Measurements from ENCODE around the gene SPATA31D3.
"Not testable (repeated sequence)": the region's sequence is repeated elsewhere in the genome, so short reads cannot be mapped to it uniquely, and the experiment has no call there.

Gene SPATA31D3

DNA sequence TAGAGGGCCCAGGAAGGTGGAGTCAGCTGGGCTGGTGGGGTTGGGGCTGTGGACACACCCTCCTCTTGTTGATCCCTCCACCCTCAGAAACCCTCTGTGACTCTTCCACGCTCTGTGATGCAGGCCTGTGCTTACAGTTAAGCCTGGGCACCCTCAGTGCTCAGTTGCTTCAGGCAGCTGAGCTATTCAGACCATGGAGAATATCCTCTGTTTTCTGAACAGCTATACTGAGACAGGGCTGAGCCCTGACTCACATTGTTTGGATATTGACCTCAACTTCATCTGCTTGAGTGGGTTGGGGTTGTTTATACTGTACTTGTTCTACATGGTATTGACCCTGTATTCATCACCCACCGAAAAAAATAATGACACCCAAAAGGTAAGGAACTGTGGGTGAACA lies at the start of gene SPATA31D3:
TSS of gene SPATA31D3 (plus strand) at position 108 of the 400 bp plus-strand sequence. CDS start at position 194, 86 bp downstream.
- DNase-seq, result not testable (repeated sequence)

DNA sequence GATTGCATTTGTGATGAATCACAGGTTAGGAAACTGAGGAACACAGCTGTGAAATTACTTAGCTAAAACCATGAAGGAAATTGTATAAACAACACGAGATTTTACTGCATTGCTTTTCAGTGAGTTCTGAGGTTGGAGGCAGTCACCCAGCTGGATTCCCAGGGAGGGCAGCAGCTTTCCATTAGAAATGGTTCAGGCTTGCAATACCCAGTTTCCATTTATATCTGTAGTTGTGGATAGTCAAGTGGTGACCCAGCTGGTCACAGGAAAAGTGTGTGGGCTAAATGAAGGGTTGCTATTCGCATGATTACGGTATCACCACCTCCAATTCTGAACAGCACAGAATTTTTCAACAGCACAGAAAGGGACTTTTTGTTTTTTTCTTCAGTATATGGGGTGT lies 49.4 kb upstream of the SPATA31D3 start:
- no peak for DNase-seq

DNA sequence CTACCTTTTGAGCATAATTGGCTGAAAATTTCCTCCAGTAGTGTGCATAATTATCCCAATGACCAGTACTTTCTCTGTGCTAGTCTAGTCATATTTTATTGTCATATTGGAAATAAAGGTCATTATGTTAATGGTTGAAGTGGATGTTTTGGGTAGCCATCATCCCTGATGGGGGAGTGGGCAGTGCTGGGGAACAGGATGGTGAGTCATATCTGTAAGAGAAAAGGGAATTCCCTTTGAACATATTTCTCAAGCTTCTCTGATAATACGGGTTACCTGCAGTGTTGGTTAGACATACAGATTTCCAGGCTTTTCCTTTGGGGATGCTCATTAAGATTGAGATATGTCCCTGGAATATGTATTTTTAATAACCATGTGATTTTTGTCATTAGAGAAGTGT lies 48.4 kb upstream of the SPATA31D3 start:
- DNase-seq, result no peak

DNA sequence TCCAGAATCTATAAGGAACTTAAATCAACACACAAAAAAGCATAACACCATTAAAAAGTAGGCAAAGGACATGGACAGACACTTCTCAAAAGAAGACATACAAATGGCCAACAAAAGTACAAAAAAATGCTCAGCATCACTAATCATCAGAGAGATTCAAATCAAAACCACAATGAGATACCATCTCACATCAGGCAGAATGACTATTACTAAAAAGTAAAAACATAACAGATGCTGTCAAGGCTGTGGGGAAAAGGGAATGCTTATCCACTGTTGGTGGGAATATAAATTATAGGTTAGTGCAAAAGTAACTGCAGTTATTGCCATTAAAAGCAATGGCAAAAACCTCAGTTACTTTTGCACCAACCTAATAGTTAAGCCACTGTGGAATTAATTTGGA lies 47.2 kb upstream of the SPATA31D3 start:
- no peak for DNase-seq

DNA sequence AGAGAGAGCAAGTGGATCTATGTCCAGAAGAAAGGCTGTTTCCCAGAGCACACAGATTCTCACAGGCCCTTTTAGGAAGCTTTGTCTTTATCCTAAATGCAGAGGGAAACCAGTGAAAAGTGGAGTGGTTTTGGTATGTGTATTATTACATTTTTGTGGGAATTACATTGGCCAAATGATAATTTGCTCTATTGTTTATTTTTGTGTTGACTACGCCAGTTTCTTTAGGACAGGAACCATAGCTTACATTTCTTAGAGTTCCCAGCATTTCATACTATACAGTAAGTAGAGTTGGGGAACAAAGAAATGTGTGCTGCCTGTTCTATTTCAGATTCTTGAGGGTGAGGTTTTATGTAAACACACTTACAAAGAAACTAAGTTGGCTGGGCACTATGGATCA lies 44.4 kb upstream of the SPATA31D3 start:
- no peak for DNase-seq

DNA sequence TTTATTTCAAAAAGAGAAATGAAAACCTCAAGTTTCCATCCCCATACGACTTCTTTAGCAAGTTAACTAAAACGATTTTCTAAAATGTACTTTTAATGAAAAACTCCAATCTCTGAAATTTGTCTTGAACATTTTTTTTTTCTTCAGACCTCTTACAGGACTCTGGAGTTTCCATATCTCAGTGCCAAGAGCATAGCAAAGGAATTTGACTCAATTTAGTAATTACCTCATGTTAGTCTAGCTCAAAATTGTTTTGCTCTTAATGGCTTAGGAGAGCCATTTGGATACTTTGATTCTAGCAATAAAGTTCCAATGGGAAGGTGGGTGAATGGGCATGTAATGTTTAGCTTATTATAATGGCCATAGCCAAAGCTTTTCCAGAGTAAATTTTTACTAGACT lies 41.1 kb upstream of the SPATA31D3 start:
- DNase-seq, result no peak

DNA sequence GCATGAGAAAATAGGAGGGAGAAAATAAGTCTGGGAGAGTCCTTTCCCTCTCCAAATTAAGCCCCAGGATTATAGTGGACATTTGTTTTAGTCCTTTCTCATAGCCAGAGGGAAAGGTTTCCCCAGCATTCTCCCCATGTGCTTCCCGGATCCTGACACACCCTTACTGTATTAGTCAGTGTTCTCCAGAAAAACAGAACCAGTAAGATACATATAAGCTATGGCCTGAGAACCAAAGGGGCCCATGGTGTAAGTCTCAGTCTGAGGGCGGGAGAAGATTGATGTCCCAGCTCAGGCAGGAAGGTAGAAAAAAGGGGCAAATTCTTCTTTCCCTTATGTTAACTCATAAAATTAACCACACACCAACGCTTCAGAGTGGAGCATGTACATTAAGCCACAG lies 40.7 kb upstream of the SPATA31D3 start:
- DNase-seq, result no peak

DNA sequence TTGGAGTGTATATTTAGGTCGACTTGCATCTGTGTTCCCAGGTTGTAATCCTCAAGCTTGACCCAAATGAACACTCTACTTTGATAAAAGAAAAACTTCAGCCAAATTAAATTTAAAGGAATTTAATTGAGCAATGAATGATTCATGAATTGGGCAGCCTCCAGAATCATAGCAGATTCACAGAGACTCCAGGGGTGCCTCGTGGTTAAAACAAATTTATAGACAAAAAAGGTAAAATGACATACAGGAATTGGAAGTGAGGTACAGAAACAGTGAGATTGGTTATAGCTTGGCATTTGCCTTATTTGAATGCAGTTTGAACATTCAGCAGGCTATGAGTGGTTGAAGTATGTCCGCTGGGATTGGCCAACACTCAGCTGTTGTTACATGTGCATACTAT lies 36.6 kb upstream of the SPATA31D3 start:
- DNase-seq, result no peak

DNA sequence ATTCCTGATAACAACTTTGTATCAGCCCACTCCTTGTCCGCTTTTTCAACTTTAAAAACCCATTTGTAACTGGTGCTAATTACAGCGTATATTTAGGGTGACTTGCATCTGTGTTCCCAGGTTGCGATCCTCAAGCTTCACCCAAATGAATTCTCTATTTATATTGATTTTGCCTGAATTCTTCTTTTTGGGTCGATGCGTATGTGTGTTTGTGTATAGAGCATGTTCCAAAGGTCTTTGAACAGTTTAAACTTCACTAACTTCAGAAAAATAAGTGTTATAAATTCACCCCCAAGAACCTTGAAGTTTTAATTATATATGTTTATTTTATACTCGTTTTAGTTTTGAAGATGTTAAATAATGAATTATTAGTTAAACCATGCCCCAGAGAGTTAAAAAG lies 31.2 kb upstream of the SPATA31D3 start:
- no peak for DNase-seq

DNA sequence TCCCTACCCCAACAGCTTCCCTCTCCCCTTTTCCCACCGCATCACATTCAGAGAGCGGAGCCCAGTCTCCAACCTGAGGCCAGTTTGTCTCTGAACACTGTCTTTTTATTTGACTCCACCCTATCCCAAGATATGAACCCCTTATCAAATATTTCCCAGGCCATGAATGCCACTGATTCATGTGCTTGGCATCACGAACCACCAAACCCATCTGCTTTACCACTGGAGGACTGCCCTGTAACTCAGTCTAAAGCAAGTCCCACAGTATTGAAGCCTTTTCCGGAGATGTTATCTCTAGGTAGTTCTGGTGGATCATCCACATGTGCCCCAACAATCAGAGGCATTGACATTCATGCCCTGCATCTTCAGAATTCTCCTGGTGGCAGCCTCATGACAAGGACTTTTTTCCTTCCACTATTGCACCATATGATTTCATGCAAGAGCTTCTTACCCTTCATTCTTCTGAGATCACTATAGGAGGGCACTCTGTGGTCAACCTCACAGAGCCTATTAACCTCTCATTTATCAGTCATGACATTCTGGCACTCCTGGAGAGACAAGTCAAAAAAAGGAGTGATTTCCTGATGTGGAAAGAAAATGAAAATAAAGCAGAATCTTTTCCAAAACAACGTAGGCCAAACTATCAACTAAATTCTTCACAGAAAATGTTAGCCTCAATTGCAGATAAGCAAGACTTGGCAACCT lies 27.3 kb upstream of the SPATA31D3 start:
- no peak for DNase-seq

DNA sequence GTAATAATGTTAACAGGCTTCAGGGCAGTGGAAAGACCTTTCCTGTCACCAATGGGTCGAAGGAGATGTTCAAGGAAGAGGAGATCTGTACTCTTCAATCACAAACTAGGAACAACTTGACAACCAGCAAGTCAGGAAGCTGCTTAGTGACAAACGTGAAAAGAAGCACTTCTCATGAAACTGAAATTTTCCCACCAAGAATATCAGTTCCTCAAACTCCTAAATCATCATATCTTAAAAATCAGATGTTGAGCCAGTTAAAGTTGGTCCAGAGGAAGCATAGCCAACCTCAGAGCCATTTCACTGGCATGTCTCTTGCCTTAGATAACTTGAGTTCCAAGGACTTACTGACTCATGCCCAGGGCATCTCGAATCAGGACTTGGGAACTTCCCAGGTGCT lies 24.8 kb upstream of the SPATA31D3 start:
- DNase-seq, result not testable (repeated sequence)

DNA sequence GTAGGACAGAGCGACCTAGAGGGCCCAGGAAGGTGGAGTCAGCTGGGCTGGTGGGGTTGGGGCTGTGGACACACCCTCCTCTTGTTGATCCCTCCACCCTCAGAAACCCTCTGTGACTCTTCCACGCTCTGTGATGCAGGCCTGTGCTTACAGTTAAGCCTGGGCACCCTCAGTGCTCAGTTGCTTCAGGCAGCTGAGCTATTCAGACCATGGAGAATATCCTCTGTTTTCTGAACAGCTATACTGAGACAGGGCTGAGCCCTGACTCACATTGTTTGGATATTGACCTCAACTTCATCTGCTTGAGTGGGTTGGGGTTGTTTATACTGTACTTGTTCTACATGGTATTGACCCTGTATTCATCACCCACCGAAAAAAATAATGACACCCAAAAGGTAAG lies 15.0 kb upstream of the SPATA31D3 start, which contains the start of gene SPATA31D4:
TSS of gene SPATA31D4 (plus strand) at position 124 of the 400 bp plus-strand sequence. CDS start at position 210, 86 bp downstream.
- DNase-seq, result not testable (repeated sequence)

DNA sequence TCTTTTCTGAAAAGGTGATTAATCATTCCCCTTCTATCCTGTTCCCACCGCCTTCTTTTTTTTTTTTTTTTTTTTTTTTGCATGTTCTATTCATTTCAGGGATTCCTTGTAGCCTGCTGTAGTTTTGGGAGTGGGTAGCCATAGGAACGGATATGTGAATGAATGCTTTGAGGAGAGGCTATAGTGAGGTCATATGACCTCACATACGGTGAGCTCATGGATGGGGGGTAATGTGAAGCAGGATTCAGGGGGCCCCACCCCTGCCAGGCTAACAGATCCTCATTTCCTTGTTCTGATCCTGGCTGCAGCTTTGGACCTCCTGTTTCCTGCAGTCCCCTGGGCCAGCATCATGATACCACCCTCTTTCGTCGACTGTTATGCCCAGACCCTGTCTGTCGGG lies 13.2 kb upstream of the SPATA31D3 start:
- not testable (repeated sequence) for DNase-seq

DNA sequence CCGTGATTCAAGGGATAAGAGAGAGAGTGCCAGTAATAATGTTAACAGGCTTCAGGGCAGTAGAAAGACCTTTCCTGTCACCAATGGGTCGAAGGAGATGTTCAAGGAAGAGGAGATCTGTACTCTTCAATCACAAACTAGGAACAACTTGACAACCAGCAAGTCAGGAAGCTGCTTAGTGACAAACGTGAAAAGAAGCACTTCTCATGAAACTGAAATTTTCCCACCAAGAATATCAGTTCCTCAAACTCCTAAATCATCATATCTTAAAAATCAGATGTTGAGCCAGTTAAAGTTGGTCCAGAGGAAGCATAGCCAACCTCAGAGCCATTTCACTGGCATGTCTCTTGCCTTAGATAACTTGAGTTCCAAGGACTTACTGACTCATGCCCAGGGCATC lies 9.8 kb upstream of the SPATA31D3 start:
- DNase-seq, result not testable (repeated sequence)

DNA sequence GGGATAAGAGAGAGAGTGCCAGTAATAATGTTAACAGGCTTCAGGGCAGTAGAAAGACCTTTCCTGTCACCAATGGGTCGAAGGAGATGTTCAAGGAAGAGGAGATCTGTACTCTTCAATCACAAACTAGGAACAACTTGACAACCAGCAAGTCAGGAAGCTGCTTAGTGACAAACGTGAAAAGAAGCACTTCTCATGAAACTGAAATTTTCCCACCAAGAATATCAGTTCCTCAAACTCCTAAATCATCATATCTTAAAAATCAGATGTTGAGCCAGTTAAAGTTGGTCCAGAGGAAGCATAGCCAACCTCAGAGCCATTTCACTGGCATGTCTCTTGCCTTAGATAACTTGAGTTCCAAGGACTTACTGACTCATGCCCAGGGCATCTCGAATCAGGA lies 5.3 kb downstream of the SPATA31D3 start:
- DNase-seq, result not testable (repeated sequence)

DNA sequence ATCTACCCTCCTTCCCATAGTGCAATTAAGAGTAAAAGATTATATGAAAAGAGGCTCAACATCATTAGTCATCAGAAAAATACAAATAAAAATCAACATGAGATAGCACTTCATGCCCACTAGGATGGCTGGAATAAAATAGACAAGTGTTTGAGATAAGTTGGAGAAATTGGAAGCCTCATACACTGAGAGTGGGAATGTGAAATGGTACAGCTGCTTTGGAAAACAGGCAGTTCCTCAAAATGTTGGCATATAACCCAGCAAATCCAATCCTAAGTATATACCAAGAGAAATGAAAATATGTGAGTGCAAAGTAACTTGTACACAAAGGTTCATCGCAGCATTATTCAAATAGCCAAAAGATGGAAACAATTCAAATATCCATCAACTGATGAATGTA lies 9.8 kb downstream of the SPATA31D3 start:
- DNase-seq, result no peak

DNA sequence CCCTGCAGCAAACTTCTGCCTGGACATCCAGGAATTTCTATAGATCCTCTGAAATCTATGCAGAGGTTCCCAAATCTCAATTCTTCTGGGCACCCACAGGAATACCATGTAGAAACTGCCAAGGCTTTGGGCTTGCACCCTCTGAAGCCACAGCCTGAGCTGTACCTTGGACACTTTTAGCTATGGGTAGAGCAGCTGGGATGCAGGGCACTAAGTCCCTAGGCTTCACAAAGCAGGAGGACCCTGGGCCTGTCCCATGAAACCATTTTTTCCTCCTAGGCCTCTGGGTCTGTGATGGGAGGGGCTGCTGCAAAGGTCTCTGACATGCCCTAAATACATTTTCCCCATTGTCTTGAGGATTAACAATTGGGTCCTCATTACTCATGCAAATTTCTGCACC lies 12.3 kb downstream of the SPATA31D3 start:
- no peak for DNase-seq

DNA sequence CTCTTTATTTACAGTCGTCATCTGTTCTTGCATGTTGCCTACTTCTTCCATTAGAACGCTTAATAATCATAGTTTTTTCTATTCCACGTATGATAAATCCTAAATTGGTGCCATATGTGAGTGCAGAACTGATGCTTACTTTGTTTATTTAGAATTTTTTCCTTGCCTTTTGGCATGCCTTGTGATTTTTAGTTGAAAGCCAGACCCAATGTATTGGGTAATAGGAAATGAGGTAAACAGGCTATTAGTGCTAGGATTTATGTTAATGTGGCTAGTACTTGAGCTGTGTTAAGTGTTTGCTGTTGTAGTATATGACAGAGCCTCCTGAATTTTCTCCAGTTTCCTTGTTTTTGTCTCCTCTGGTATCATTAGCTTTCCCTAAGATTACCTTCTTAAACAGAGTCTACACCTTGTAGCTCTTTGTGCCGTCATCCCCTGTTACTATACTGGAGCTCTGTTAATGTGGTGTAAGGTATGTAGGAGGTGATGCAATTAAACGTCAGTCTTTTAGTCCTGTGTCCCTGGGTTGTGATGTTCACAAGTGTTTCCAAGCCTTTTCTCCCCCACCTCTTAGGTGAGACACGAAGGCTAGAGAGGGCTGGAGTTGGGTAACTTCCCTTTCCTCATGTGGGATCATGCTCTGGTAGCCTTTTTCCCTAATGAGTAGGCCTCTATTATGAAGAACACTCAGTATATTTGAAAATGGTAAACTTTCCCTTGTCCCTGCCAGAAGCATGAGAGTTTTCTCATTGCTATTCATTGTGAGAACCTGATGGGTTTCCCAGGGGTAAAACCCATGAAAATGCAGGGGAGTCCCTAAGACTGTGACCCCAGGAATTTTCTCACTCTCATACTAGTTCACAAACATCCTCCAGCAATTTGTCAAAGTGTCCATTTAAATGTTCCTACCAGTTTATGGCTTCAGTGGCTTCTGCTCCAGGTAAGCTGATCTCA lies 21.2 kb downstream of the SPATA31D3 start:
- DNase-seq, result no peak

DNA sequence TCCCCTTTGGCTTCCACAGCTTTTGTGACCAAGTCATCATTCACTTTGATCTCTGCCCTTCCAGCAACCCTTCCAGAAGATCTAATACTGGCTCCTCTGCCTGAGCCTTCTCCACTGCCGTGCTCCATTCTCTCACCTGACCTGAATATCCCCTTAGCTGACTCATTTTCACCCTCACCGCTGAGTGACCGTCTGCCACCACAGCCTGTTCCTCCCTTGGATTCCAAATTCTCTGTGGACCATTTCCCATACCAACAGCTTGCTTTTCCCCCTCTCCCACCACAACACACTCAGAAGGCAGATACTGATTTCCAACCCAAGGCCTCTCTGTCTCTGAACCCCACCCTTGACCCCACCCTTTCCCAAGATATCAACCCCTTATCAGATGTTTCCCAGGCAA lies 24.7 kb downstream of the SPATA31D3 start:
- no peak for DNase-seq

DNA sequence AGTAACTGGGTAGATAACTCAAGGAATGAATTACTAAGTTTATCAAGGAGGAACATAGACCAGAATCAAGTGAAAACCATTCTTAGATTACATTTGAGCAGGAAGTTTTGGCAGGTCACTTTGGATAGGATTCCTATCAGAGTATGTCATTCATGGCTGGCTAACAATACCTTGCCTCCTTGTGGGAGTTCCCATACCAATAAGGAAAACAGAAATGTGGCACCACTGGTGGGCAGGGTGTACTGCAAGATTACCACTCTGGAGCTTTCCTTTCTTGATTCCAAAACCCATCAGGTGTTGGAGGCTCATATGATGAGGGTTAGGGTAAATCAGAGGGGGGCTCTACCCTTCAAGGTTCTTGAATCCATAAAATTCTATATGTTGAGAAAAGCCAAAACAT lies 26.7 kb downstream of the SPATA31D3 start:
- no peak for DNase-seq

DNA sequence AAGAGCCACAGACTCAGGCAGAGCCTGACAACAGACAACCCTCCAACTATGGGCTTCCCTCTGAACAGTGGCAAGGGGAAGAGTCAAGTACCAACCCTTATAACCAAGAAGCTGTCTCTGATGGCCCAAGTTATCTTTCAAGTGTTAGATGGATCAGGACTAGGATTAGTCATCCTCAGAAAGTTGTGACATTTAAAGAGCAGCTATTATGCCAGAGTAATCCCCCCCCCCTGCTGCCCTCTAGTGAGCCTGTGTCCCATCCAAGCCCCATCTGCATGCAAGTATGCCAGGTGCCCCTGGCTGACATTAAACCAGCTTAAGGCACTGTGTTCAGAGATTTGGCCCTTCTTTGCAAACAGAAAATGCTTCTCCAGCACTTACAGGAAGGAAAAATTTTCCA lies 28.4 kb downstream of the SPATA31D3 start:
- DNase-seq, result no peak

DNA sequence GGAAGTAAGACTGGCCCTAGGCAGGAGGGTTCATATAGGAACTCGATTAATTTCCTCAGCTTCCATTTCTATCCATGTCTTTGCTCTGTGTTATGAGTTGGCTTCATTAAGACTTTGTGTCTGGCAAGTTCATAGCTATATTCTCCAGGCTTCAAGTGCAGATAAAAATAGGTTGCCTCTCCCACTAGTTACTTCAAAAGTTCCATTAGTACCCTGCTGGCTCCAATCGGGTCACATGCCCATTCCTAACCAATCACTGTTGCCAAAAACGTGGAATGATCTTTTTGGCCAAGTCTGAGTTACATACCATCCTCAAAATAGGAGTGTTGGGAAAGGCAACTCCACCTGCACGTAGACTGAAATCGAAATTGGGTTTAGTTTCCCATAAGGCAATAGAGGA lies 31.5 kb downstream of the SPATA31D3 start:
- no peak for DNase-seq

DNA sequence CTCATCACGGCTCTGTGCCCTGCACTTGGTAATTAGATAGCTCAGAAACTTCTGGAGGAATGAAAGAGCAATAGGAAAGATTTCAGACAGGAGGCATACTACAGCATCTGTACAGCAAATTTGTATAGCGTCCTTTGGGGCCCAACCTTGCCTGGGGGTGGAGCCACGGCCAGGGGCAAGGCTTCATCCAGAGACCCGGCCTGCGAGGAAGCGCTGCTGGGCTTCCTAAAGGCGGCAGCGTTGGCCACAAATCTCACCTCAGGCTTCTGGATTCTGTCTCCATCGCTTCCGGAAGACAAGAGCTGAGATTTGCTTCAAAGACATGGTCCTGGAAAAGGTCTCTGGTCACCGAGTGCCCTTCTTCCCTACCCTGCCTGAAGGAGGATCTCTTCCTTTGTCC lies 33.1 kb downstream of the SPATA31D3 start:
- DNase-seq, result no peak

DNA sequence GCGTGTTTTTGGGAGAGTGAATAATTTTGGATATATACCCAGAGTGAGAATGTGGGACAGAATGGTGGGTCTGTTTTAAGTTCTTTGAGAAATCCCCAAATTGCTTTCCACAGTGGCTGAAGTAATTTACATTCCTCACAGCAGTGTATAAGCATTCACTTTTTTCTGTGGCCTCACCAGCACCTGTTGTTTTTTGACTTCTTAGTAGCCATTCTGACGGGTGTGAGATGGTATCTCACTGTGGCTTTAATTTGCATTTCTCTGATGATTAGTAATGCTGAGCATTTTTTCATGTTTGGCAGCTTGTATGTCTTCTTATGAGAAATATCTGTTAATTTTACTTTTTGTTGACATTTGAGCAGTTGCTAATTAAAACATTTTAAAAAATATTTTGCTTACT lies 35.9 kb downstream of the SPATA31D3 start:
- DNase-seq, result no peak
